T-helper 2 cell treated with Interferon-gamma antibody and Interleukin-4, amounts not matched to agents 100 ng/mL and 5 ng/mL, for 36 hours (primary cell): ENCODE data around the gene RNF112. TPM values are rescaled to one million over a fixed set of nuclear protein-coding genes. Genes with fewer than 3 reads are reported as not detected.

Experiments
- intact Hi-C: fragments of 100-400 bp; cut with micrococcal nuclease; formaldehyde crosslinking; loops from one replicate; pipeline ENCODE4 v1.15.1; 2023
- total RNA-seq: library from RNA; stranded (reverse); gene quantifications from 2 replicates; pipeline ENCODE4 v1.2.3, GENCODE V29; 2022

The RNF112 gene
- total RNA-seq, 1 donor from 2014 or later: 0.27 TPM

DNA sequence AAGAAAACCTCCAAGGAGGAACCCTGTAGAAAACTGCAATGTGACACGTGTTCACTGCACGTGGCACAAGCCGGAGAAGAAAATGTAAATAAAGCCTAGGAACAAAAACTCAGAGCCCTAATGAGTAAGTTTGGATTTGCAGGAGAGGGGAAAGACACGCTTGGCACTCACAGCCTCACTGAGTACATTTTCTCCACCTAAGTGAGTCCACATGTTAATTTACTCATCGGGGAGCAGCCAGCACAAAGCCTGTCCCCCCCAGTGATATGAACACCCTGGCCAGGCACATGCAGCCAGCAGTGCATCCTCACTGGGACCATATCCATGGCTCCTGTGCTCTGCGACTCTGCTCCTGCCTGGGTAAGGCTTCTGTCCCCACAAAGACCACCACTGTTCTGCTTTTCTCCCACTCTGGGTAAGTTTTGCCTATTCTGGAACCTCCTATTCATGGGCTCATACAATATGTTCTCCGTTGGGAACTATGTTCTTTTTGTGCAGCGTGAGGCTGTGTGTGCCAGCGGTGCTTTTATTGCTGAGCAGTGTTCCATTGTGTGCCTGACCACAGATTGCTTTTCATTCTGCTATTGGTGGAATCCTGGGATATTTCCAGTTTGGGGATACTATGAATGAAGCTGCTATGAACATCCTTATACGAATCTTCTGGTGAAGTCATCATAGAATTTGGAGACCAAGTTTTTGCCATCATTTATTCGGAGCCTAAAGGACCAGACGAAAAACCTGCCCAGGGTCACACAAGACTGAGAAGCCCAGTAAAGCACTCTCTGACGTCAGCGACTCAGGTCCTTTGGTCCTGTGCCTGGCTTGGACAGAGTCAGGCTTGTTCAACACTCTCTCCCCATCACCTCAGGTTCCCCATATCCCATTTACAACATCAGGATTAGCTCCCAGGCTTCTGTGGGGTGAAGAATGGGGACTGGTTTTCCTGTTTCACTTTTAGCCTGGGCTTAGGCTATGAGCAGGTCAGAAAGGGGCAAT, 53.3 kb downstream of the RNF112 start:
- intact Hi-C loops: loop anchor here (5.0 kb wide), 1 partner anchor 102 kb away; the partner anchor contains the start of gene B9D1

Other genes with a start within 250 kb of the RNF112 start
- 4.7 and 5.4 TPM in 2 replicates for gene EPN2, start 173.9 kb upstream of the RNF112 start, total RNA-seq
- gene B9D1, start 48.5 kb upstream of the RNF112 start, total RNA-seq: 2.8 and 4.2 TPM in 2 replicates
- gene MAPK7, start 32.7 kb upstream of the RNF112 start, total RNA-seq: 38.7 and 43.0 TPM in 2 replicates
- not detected in 2 replicates for gene MFAP4, start 24.0 kb upstream of the RNF112 start, total RNA-seq
- gene SLC47A1, start 122.6 kb downstream of the RNF112 start, total RNA-seq: not detected in 2 replicates
- gene ALDH3A2, start 237.5 kb downstream of the RNF112 start, total RNA-seq: 30.1 and 32.4 TPM in 2 replicates